Measurements from ENCODE around the gene IKZF2. TPM values are rescaled to one million over a fixed set of nuclear protein-coding genes. Genes with fewer than 3 reads are reported as not detected.

IKZF2 gene
- total RNA-seq, 2 experiments from 2014 or later, result 12.9 to 13.0 TPM

DNA sequence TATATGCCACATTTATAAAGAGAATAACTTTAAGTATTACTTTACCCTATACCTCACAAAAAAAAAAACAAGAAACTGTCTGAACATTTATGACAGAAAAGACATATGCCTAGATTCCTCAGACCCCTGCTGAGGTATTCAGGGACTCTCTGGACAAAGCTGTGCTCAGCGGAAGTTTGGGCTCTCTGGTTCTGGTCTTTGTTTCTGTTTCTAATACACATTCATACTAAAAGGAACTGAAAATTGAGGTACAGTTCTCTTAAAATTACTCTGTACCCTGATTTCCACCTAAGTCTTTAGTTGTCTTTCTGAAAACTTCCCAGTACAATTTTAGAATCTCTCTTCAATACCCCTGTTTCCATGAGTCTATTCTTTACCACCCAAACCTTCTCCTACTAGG is 160.3 kb downstream of the IKZF2 start:
- Mint-ChIP-seq H3K27me3 (no peaks in the 10 kb centered on the region), H3K4me3 (no peak overlapping the region), H3K4me1 (peaks cover under 1% of the 10 kb centered on the region), H3K36me3 (no peaks in the 10 kb centered on the region), H3K27ac (no peak overlapping the region), H3K9me3 (peaks cover 2% of the 10 kb centered on the region)
- no peak for DNase-seq

GRCh38 chr2:212990697-212991096 is 160.7 kb downstream of the IKZF2 start:
- Mint-ChIP-seq H3K27me3 (no peaks in the 10 kb centered on the region), H3K4me3 (no peak overlapping the region), H3K27ac (no peak overlapping the region), H3K36me3 (no peaks in the 10 kb centered on the region), H3K9me3 (peaks cover 2% of the 10 kb centered on the region), H3K4me1 (no peaks in the 10 kb centered on the region)
- DNase-seq, result no peak

- no peak overlapping the region for H3K4me3 Mint-ChIP-seq
These were observed 163.9 kb downstream of the IKZF2 start for GRCh38 chr2:212987492-212987891.

GRCh38 chr2:212984129-212984528 is 167.3 kb downstream of the IKZF2 start:
- no peak overlapping the region for H3K4me3 Mint-ChIP-seq
- H3K4me1 Mint-ChIP-seq, result peaks cover 5% of the 10 kb centered on the region
- peaks cover 2% of the 10 kb centered on the region for H3K9me3 Mint-ChIP-seq
- no peaks in the 10 kb centered on the region for H3K27me3 Mint-ChIP-seq
- no peaks in the 10 kb centered on the region for H3K36me3 Mint-ChIP-seq
- no peak for DNase-seq
- H3K27ac Mint-ChIP-seq, result no peak overlapping the region

More at GRCh38 chr2:212987492-212987891, 163.9 kb downstream of the IKZF2 start:
- Mint-ChIP-seq H3K27ac (no peak overlapping the region), H3K4me1 (no peaks in the 10 kb centered on the region), H3K9me3 (peaks cover 2% of the 10 kb centered on the region), H3K36me3 (no peaks in the 10 kb centered on the region), H3K27me3 (no peaks in the 10 kb centered on the region)
- DNase-seq, result no peak

GRCh38 chr2:212979799-212980198 is 171.6 kb downstream of the IKZF2 start:
- Mint-ChIP-seq H3K36me3 (peaks cover 4% of the 10 kb centered on the region), H3K27me3 (peaks cover 5% of the 10 kb centered on the region), H3K27ac (no peak overlapping the region), H3K4me3 (no peak overlapping the region), H3K9me3 (no peaks in the 10 kb centered on the region), H3K4me1 (peaks cover 5% of the 10 kb centered on the region)
- no peak for DNase-seq

- Mint-ChIP-seq H3K4me1 (peaks cover 5% of the 10 kb centered on the region), H3K27me3 (peaks cover 5% of the 10 kb centered on the region), H3K4me3 (no peak overlapping the region), H3K27ac (no peak overlapping the region), H3K9me3 (no peaks in the 10 kb centered on the region), H3K36me3 (peaks cover 4% of the 10 kb centered on the region)
- DNase-seq, result no peak
These were observed 172.3 kb downstream of the IKZF2 start for GRCh38 chr2:212979046-212979612.

DNA sequence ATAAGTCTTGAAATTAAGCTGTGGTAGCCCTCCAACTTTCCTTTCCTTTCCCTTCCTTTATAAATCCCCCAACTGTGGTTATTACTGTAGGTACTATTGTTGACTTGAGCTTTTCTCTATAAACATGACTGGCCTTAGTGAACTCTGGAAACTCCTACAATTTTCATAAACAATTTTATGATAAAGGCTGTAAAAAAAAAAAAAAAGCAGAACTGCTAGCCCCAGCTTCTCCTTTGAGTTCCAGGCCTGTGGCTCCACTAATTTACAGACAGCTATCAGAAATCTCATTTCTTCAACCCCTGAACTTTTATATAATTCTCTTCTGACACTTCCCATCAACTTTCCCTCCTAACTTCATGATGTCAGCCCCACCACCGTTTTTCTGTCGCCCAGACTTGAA is 174.3 kb downstream of the IKZF2 start:
- Mint-ChIP-seq H3K27me3 (peaks cover 5% of the 10 kb centered on the region), H3K4me1 (peaks cover 5% of the 10 kb centered on the region), H3K36me3 (peaks cover 4% of the 10 kb centered on the region), H3K27ac (no peak overlapping the region), H3K4me3 (no peak overlapping the region), H3K9me3 (no peaks in the 10 kb centered on the region)
- DNase-seq, result no peak

DNA sequence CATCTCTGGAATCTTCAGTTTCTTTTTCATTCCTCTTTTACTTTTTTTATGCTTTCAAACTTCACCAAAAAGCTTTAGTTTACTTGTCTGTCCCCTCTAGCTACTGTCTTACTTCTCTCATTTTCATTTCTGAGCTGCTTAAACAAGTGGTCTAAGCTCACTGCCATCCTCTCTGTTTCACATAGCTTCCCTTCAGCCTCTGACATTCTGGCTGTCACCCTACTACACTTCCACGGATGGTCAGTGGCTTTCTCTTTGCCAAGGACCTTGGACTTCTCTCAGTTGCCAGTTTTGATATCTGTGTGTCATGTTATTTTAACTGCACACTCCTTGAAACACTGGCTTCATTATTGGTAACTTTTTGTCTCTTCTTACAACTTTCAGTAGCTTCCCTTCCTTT is 176.1 kb downstream of the IKZF2 start:
- peaks cover 5% of the 10 kb centered on the region for H3K27me3 Mint-ChIP-seq
- H3K27ac Mint-ChIP-seq, result no peak overlapping the region
- H3K9me3 Mint-ChIP-seq, result no peaks in the 10 kb centered on the region
- peaks cover 5% of the 10 kb centered on the region for H3K4me1 Mint-ChIP-seq
- no peak overlapping the region for H3K4me3 Mint-ChIP-seq
- peaks cover 4% of the 10 kb centered on the region for H3K36me3 Mint-ChIP-seq
- DNase-seq, result no peak

DNA sequence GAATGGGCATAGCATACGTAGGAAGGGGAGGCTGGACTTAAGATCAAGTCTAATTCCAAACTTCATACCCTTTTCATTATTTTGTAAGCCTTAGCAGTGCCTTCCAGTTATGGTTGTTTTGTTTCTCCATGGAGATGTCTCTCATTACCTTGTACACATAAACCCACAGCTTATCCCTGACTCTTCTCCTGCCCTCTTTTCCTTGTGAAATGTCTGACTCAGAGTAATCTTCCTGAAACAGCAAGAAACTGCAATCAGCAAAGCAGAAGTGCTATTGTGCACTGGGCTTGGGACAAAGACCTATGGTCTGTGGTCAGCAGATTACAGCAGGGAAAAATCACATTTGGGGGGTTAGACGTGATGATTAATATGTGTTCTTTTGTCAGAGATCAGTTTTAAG is 176.7 kb downstream of the IKZF2 start:
- Mint-ChIP-seq H3K4me3 (no peak overlapping the region), H3K9me3 (no peaks in the 10 kb centered on the region), H3K27me3 (peaks cover 5% of the 10 kb centered on the region), H3K36me3 (peaks cover 4% of the 10 kb centered on the region), H3K4me1 (peaks cover 2% of the 10 kb centered on the region), H3K27ac (no peak overlapping the region)
- DNase-seq, result no peak

DNA sequence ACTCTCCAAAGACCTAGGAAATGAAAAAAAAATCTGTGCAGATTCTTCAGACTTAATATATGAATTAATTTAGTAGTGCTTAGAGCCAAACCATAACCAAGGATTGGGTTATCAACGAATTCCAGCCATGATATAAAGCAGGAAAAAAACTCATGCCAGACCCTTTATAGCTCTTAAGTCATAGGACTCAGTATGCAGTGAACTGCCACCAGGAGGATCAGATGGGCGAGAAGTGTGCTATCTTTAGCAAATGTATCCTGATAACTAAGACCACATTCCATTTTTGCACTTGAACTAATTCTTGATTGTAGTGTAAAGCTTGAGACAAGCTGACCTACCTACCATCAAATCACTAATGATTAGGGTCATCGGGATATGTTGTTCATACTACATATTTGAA is 178.1 kb downstream of the IKZF2 start:
- Mint-ChIP-seq H3K4me1 (peaks cover 5% of the 10 kb centered on the region), H3K27me3 (peaks cover 5% of the 10 kb centered on the region), H3K9me3 (no peaks in the 10 kb centered on the region), H3K4me3 (no peak overlapping the region), H3K36me3 (peaks cover 4% of the 10 kb centered on the region), H3K27ac (no peak overlapping the region)
- DNase-seq, result no peak

- no peak overlapping the region for H3K27ac Mint-ChIP-seq
These were observed 181.3 kb downstream of the IKZF2 start for GRCh38 chr2:212970132-212970531.

GRCh38 chr2:212968284-212969081 is 182.9 kb downstream of the IKZF2 start:
- H3K27ac Mint-ChIP-seq, result no peak overlapping the region
- no peak overlapping the region for H3K4me3 Mint-ChIP-seq
- no peaks in the 10 kb centered on the region for H3K27me3 Mint-ChIP-seq
- peaks cover 6% of the 10 kb centered on the region for H3K4me1 Mint-ChIP-seq
- H3K9me3 Mint-ChIP-seq, result no peaks in the 10 kb centered on the region
- no peak for DNase-seq
- no peaks in the 10 kb centered on the region for H3K36me3 Mint-ChIP-seq

More at GRCh38 chr2:212970132-212970531, 181.3 kb downstream of the IKZF2 start:
- no peaks in the 10 kb centered on the region for H3K36me3 Mint-ChIP-seq
- H3K27me3 Mint-ChIP-seq, result no peaks in the 10 kb centered on the region
- H3K4me1 Mint-ChIP-seq, result peaks cover 6% of the 10 kb centered on the region
- no peak for DNase-seq
- H3K4me3 Mint-ChIP-seq, result no peak overlapping the region
- no peaks in the 10 kb centered on the region for H3K9me3 Mint-ChIP-seq

DNA sequence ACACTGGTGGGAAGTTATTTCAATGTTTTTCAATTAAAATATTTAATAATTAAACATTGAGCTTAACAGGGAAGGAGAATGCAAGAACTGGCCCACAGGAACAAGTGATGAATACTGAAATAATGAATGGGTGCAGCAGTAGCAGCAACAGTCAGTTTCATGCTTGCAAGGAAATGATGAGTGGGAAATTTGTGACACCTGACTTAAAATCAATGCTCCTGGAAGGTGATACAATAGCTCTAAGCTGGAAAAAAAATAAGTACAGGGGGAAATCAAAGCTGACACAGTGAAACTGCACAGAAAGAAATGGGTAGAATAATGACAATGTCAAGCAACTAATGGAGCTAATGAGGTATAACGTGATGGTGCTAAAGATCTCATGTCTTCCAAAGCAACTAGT is 184.5 kb downstream of the IKZF2 start:
- no peak for DNase-seq
- Mint-ChIP-seq H3K27ac (no peak overlapping the region), H3K36me3 (no peaks in the 10 kb centered on the region), H3K9me3 (no peaks in the 10 kb centered on the region), H3K4me3 (no peak overlapping the region), H3K27me3 (no peaks in the 10 kb centered on the region), H3K4me1 (peaks cover 6% of the 10 kb centered on the region)

- Mint-ChIP-seq H3K36me3 (peaks cover 1% of the 10 kb centered on the region), H3K27ac (no peak overlapping the region), H3K4me3 (no peak overlapping the region), H3K27me3 (no peaks in the 10 kb centered on the region), H3K4me1 (peaks cover 21% of the 10 kb centered on the region), H3K9me3 (peaks cover 4% of the 10 kb centered on the region)
- DNase-seq, result no peak
These were observed 188.7 kb downstream of the IKZF2 start for GRCh38 chr2:212962691-212963090.

DNA sequence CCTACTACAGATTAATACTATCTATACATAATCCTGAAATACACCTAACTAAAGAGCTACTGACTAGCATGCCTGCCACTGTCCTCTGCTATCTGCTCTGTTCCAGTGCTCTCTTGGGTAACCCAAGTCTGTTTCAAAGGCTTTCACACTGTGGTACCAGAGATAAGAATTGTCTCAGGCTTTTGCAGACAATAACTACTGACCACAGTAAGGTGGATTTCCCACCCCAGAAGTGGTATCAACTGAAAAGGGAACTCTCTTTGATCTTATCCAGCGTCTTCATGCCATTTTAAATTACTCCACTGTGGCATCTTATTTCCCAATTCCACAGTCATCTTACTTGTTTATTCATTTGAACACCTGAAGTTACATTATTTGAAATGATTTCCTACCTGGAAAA is 190.2 kb downstream of the IKZF2 start:
- no peak for DNase-seq
- Mint-ChIP-seq H3K27me3 (no peaks in the 10 kb centered on the region), H3K9me3 (peaks cover 4% of the 10 kb centered on the region), H3K4me3 (no peak overlapping the region), H3K36me3 (peaks cover 1% of the 10 kb centered on the region), H3K27ac (no peak overlapping the region), H3K4me1 (peaks cover 29% of the 10 kb centered on the region)

- Mint-ChIP-seq H3K4me3 (no peak overlapping the region), H3K9me3 (peaks cover 5% of the 10 kb centered on the region), H3K27me3 (no peaks in the 10 kb centered on the region), H3K36me3 (peaks cover 1% of the 10 kb centered on the region), H3K4me1 (peaks cover 29% of the 10 kb centered on the region), H3K27ac (no peak overlapping the region)
- DNase-seq, result no peak
These were observed 191.1 kb downstream of the IKZF2 start for GRCh38 chr2:212960336-212960735.

All from activated naive CD8-positive, alpha-beta T cell treated with anti-CD3 and anti-CD28 coated beads for 36 hours (primary cell).